ENCODE data around the gene SEMA5B. TPM values are rescaled to one million over a fixed set of nuclear protein-coding genes. Genes with fewer than 3 reads are reported as not detected.
A peak's percentile ranks its signal among the peaks of the same experiment; 100 is the strongest.

Gene SEMA5B
- total and polyA plus RNA-seq, 2 donors (not counting 3 experiments of a cell fraction or from before 2014, with no cell fraction given): 0.07 TPM; not detected in 1

DNA sequence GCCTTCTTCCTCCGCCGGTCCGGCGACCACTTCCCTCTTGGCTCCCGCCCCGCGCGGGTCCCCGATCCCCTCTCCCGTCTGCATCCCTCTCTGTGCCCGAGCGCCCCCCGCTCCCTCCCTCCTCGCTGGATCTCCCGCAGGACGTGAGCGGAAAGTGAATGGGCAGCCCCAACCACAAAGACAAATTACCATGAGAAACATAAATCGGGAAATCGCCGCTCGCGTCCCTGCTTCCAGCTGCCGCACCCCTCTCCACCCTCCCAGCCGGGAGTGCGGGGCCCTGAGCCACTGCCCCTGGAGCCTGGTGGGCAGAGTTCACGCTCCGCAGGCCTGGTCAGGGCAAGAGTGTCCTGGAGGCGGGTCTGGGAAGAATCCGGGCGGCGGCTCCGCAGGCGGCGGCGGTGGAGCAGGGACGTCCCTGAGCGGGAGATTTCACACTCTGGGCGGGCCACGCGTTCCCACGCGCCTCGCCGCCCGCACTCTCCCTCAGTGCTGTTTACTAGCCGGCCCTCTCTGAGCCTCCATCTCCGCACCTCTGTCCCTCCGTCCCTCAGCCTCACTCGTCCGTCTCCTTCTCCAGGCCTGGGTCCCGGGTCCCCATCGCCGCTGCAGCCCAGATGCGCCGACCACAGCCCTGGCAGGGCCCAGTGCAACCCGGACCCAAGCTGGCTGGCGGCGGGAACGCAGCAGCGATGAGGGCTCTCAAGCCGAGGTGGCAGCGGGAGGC lies 835 bp downstream of the SEMA5B start:
- H3K27me3 ChIP-seq (ENCODE audit: control insufficient read depth in 2 of 2, insufficient read depth in 2 of 2, low read length in 2 of 2): peaks cover 73 to 98% of the 10 kb centered on the region in 2 experiments
- peaks cover 17% of the 10 kb centered on the region for H3K4me1 ChIP-seq (ENCODE audit: control insufficient read depth, extremely low read depth, insufficient read depth, low read length)
- peak overlapping the region; percentile 64 for H2AFZ ChIP-seq (ENCODE audit: low read depth, low read length)
- no TSS peak for BruUV-seq (replicated peaks)
- H4K20me1 ChIP-seq (replicated peaks; ENCODE audit: control insufficient read depth, extremely low read depth, insufficient read depth, low read length): no peaks in the 10 kb centered on the region
- H3K4me2 ChIP-seq (ENCODE audit: insufficient read depth, low read length): peak overlapping the region; percentile 65
- H3K9me1 ChIP-seq (replicated peaks; ENCODE audit: control insufficient read depth, extremely low read depth, insufficient read depth, low read length): no peaks in the 10 kb centered on the region
- intact Hi-C loops (cut with micrococcal nuclease) (loop anchor here (5.0 kb wide), 1 partner anchor 344 kb away; the partner anchor contains the start of gene PARP14), dilution Hi-C loops (cut with MboI; ENCODE audit: extremely low pct_ligation_motif_present, low sequenced_read_pairs) (no loop called here)
- DNase-seq (ENCODE audit: low read depth, low spot score): no peak
- no peaks in the 10 kb centered on the region for H3K36me3 ChIP-seq (ENCODE audit: control insufficient read depth in 2 of 2, extremely low read depth in 1 of 2, insufficient read depth in 2 of 2, low read length in 2 of 2)
- H3K9me3 ChIP-seq (replicated peaks; ENCODE audit: control insufficient read depth, insufficient read depth, low read length): no peaks in the 10 kb centered on the region
- no peak overlapping the region for H3K27ac ChIP-seq (ENCODE audit: insufficient read depth, low read depth, low read length)
- no peaks in the 10 kb centered on the region for H3K79me2 ChIP-seq (ENCODE audit: control insufficient read depth, insufficient read depth, low read length)
- ChIA-PET CTCF (interaction anchor here (0.6 to 4.4 kb wide), 17 partner anchors 8 to 633 kb away, joined by 3 to 31 read pairs (median 4); partner anchors contain the start of gene PDIA5), POLR2A (interaction anchor here (0.6 kb wide), 1 partner anchor 209 kb away, joined by 6 read pairs; no protein-coding TSS in a partner anchor)
- H3K4me3 ChIP-seq (replicated peaks in 1 of 3; ENCODE audit: insufficient read depth in 1 of 3, low read depth in 1 of 3, low read length in 3 of 3): peak overlapping the region in 1 of 3 experiments; percentile 18
- TF ChIP-seq JUN (IDR thresholded peaks at IDR 0.05; ENCODE audit: borderline replicate concordance, insufficient read depth, insufficient read length, low read depth) (no peak), EZH2 (IDR thresholded peaks at IDR 0.05; ENCODE audit: borderline replicate concordance, low read depth, low read length, severe bottlenecking) (peak; percentile 83)
- TF ChIP-seq, protein P1, sequence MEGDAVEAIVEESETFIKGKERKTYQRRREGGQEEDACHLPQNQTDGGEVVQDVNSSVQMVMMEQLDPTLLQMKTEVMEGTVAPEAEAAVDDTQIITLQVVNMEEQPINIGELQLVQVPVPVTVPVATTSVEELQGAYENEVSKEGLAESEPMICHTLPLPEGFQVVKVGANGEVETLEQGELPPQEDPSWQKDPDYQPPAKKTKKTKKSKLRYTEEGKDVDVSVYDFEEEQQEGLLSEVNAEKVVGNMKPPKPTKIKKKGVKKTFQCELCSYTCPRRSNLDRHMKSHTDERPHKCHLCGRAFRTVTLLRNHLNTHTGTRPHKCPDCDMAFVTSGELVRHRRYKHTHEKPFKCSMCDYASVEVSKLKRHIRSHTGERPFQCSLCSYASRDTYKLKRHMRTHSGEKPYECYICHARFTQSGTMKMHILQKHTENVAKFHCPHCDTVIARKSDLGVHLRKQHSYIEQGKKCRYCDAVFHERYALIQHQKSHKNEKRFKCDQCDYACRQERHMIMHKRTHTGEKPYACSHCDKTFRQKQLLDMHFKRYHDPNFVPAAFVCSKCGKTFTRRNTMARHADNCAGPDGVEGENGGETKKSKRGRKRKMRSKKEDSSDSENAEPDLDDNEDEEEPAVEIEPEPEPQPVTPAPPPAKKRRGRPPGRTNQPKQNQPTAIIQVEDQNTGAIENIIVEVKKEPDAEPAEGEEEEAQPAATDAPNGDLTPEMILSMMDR (IDR thresholded peaks at IDR 0.05; ENCODE audit: extremely low read depth in 1 of 2, insufficient read depth in 1 of 2, low read depth in 1 of 2, low read length in 2 of 2): no peak
- H3K9ac ChIP-seq (replicated peaks; ENCODE audit: extremely low read depth, insufficient read depth, low read length): no peak overlapping the region
- FAIRE-seq: peak; percentile 66

All from endothelial cell of umbilical vein (primary cell).